GM13977 (cell line): Measurements from ENCODE around the gene TAF10.
A peak's percentile ranks its signal among the peaks of the same experiment; 100 is the strongest.

Source experiments
- DNase-seq: peaks from one replicate; pipeline ENCODE4 v3.0.0; 2012; ENCODE audit warnings: low spot score
- in situ Hi-C: fragments of 300-500 bp; cut with MboI; formaldehyde crosslinking; loops from one replicate; pipeline ENCODE4 v1.12.0; 2022; ENCODE audit warnings: low sequenced_read_pairs, low pct_unique_long_range_greater_than_20kb, mixed read lengths, inconsistent platforms; ENCODE audit not compliant: unreplicated experiment
- TF ChIP-seq, protein P1 (sequence below): IDR thresholded peaks from 2 replicates; pipeline ENCODE4 v1.5.1; 2012; ENCODE audit warnings: mild to moderate bottlenecking, control low read depth; ENCODE audit not compliant: insufficient read depth; ENCODE audit errors: extremely low read depth, missing control alignments

TAF10 gene

DNA sequence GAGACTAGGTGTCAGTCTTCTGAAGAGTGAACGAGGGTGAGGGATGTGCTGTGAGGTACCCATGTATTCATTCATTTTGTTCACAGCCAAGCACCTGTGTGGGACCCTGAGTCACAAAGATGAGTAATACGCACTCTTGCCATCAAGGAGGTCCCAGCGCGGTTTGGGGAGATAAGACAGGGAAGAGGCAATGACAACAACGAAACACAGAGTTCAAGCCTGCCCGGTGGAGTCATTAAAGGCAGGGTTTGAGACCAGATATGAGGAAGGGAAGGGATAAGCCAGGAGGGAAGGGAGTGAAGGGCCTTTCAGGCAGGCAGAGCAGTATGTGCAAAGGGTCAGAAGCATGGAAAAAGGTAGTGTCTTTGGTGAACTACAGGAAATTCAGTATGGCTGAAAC, 39.0 kb upstream of the TAF10 start:
- DNase-seq = peak; percentile 5
- in situ Hi-C loops = no loop called here
- TF ChIP-seq, protein P1, sequence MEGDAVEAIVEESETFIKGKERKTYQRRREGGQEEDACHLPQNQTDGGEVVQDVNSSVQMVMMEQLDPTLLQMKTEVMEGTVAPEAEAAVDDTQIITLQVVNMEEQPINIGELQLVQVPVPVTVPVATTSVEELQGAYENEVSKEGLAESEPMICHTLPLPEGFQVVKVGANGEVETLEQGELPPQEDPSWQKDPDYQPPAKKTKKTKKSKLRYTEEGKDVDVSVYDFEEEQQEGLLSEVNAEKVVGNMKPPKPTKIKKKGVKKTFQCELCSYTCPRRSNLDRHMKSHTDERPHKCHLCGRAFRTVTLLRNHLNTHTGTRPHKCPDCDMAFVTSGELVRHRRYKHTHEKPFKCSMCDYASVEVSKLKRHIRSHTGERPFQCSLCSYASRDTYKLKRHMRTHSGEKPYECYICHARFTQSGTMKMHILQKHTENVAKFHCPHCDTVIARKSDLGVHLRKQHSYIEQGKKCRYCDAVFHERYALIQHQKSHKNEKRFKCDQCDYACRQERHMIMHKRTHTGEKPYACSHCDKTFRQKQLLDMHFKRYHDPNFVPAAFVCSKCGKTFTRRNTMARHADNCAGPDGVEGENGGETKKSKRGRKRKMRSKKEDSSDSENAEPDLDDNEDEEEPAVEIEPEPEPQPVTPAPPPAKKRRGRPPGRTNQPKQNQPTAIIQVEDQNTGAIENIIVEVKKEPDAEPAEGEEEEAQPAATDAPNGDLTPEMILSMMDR = no peak

DNA sequence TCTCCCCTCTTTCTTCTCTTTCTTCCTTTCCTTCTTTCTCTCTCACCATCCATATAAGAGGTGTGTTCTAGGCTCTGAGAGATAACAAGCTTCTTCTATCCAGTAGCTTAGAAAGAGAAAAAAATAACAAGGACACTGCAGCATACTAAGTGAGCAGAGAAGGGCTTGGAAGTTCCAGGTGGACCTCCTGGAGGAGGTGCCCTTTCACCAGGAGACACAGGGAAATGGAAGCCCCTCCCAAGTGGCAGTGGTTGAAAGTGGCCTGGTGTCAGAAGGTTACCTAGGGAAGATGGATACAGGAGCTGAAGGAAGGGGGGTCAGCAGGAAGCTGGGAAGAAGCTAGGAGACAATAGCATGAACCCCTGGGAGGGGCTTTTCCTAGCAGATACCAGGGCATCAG, 38.1 kb upstream of the TAF10 start:
- DNase-seq = no peak
- TF ChIP-seq, protein P1 = no peak
- in situ Hi-C loops = no loop called here

DNA sequence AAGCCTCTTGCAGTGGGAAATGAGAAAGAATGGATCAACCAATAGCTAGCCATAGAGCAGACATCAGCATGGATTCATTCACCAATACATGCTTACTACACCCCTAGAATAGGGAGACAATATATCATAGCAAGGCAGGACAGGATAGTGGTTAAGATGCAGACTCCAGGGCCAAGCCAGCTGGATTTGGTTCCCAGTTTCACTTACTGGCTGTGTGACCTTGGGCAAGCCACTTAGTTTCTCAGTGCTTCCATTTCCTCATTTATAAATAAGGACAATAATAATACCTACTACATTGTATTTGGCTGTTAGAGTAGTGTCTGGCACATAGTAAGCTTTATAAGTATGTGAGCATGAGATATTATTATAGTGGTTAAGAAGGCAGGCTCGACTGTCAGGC, 36.5 kb upstream of the TAF10 start:
- in situ Hi-C loops = no loop called here
- no peak for DNase-seq
- TF ChIP-seq, protein P1 = no peak

DNA sequence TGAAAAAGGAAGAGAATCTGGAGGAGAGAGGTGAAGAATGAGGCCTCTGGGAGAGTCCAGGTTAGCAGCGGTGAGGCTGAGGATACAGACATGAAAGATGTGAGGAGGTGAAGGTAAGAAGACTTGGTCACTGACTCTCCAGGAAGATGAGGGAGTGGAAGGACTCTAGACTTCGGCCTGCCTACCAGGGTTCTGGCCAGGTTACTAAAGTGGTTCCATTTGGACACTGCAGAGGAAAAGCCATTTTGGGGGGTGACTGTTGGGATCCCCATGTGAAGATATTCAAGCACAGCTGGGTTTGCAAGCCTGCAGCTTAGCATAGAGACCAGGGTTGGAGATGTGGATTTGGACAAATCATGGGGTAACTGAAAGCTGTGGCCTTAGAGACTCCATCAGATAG, 35.8 kb upstream of the TAF10 start:
- DNase-seq = no peak
- in situ Hi-C loops = no loop called here
- TF ChIP-seq, protein P1 = no peak

DNA sequence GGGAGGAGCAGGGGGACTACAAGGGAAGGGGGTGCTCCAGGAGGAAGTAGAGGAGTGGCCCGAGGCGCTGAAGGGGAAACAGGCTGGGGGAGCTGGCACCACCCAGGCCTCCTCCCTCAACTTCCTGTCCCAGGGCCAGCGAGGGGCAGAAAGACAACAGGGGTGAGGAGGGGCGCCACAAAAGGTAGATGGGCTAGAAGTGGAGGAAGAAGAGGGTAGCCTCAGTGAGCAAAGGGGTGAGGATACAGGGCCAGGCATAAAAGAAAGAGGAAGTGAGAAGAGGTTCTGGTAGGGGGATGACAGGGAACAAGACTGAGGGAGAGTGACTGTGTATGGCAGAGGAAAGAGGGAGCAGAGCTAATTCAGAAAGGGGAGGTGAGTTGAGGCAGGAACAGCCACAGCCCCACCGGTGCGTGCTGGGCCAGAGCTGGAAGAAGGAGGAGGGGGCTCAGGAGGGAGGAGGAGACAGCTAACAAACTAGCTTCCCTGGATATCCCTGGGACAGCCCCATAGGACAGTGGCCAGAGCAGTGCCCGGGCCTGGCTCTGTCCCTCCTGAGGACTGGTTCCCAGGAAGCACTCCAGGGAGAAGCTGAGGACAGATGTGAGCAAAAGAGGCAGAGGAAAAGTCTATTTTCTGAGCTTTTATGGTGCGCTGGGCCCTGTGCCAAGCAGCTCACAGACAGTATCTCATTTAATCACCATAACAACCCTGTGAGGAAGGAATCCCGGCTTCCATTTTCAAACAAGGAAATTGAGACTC, 35.1 kb upstream of the TAF10 start:
- peak; percentile 69 for DNase-seq
- TF ChIP-seq, protein P1 = no peak
- in situ Hi-C loops = no loop called here

DNA sequence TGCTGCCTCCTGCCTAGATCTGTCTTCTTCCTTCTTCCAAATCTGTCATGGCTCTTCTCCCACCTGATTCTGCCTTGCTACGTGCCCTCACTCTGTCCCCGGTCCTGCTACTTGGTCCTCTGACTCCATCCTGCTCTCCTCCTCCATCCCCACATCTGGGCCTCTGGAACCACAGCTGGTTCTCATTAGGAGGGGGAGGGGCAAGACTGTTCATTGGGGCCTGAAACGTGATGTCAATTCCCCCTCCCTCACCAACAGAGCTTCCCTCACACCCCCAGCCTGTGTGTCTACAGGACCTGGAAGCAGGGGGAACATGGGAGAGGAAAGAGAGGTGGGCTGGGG, 34.5 kb upstream of the TAF10 start:
- TF ChIP-seq, protein P1 = no peak
- in situ Hi-C loops = no loop called here
- no peak for DNase-seq

DNA sequence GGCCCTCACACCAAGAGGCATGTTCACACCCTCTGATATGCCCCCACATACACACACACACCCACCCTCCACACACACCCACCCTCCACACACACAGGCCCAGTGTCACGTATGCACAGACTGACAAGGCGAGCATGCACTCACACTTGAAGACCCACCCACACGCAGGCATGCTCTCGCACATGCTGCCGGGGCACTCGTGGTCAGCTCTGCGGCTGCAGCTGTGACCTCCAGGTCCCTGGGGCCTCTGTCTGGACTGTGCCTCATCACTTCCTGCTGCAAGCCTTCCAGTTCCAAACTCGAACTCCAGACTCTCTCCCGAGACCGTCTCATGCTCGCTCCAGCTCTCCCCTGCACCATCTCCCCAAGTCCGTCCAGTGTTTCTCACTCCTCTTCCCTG, 34.1 kb upstream of the TAF10 start:
- no peak for DNase-seq
- TF ChIP-seq, protein P1 = no peak
- in situ Hi-C loops = no loop called here
